Measurements from ENCODE around the gene IL20RA.

DNA sequence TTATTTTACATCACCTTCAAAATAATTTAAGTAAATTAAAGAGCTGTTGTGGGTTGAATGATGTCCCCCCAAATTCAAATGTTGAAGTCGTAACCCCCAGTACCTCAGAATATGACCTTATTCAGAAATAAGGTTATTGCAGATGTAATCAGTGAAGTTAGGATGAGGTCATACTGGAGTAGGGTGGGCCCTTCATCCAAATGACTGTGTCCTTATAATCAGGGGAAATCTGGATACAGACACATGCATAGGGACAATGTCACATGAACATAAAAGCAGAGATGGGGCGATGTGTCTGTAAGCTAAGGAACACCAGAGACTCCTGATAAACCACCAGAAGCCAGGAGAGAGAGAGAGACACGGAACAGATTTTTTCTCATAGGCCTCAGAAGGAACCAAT lies 13.3 kb upstream of the IL20RA start:
- TF ChIP-seq CTCF (IDR thresholded peaks at IDR 0.05) = no peak
- no peak for TF ChIP-seq POLR2A (IDR thresholded peaks at IDR 0.05)
